Cardiac septum (tissue), 1 donor: ENCODE data around the gene CDK14. TPM values are rescaled to one million over a fixed set of nuclear protein-coding genes. Genes with fewer than 3 reads are reported as not detected.
"Not testable (repeated sequence)": the region's sequence is repeated elsewhere in the genome, so short reads cannot be mapped to it uniquely, and the experiment has no call there.

ENCODE experiments used
- DNase-seq: peaks from one replicate; pipeline ENCODE4 v3.0.0-alpha.2; 2020; ENCODE audit warnings: low spot score
- intact Hi-C: fragments of 100-400 bp; cut with DNase I; formaldehyde crosslinking; loops from one replicate; pipeline ENCODE4 v1.14.0; 2022
- total RNA-seq: library from RNA; stranded (reverse); fragmentation: NEBNext Ultra II Directional; extraction: Animal tissue kit (Norgen Biotek cat#: 25700); gene quantifications from one replicate; pipeline ENCODE4 v1.2.1, GENCODE V29; 2021
- donor health status: DM: no; HTN: no; CAD: no.

The CDK14 gene
- total RNA-seq, 1 donor from 2014 or later, result 25.7 TPM

GRCh38 chr7:90903841-90904240 is 307.7 kb downstream of the CDK14 start:
- no peak for DNase-seq
- intact Hi-C loops, result no loop called here

- intact Hi-C loops, result no loop called here
- no peak for DNase-seq
Measured at GRCh38 chr7:90910136-90910535, 314.0 kb downstream of the CDK14 start.

- intact Hi-C loops, result no loop called here
- DNase-seq, result no peak
Measured at GRCh38 chr7:90916319-90916718, 320.2 kb downstream of the CDK14 start.

- no peak for DNase-seq
- intact Hi-C loops, result no loop called here
Measured at GRCh38 chr7:90917539-90917938, 321.4 kb downstream of the CDK14 start.

GRCh38 chr7:90918303-90918702 is 322.2 kb downstream of the CDK14 start:
- DNase-seq, result no peak
- intact Hi-C loops, result no loop called here

- intact Hi-C loops, result no loop called here
- no peak for DNase-seq
Measured at GRCh38 chr7:90919816-90920215, 323.7 kb downstream of the CDK14 start.

- intact Hi-C loops, result no loop called here
Measured at GRCh38 chr7:90920336-90920735, 324.2 kb downstream of the CDK14 start.

GRCh38 chr7:90923541-90923997 is 327.4 kb downstream of the CDK14 start:
- intact Hi-C loops, result no loop called here
- no peak for DNase-seq

More at GRCh38 chr7:90920336-90920735, 324.2 kb downstream of the CDK14 start:
- no peak for DNase-seq

GRCh38 chr7:90928700-90929424 is 332.7 kb downstream of the CDK14 start:
- intact Hi-C loops, result not testable (repeated sequence)

GRCh38 chr7:90931986-90932916 is 336.1 kb downstream of the CDK14 start:
- DNase-seq, result no peak
- intact Hi-C loops, result no loop called here

More at GRCh38 chr7:90928700-90929424, 332.7 kb downstream of the CDK14 start:
- DNase-seq, result not testable (repeated sequence)

- intact Hi-C loops, result no loop called here
- DNase-seq, result no peak
Measured at GRCh38 chr7:90933041-90933440, 336.9 kb downstream of the CDK14 start.

GRCh38 chr7:90933984-90934383 is 337.9 kb downstream of the CDK14 start:
- intact Hi-C loops, result no loop called here
- no peak for DNase-seq

- no peak for DNase-seq
Measured at GRCh38 chr7:90938371-90938770, 342.2 kb downstream of the CDK14 start.

GRCh38 chr7:90939666-90940065 is 343.5 kb downstream of the CDK14 start:
- intact Hi-C loops, result no loop called here
- DNase-seq, result no peak

More at GRCh38 chr7:90938371-90938770, 342.2 kb downstream of the CDK14 start:
- intact Hi-C loops, result no loop called here

GRCh38 chr7:90944021-90944420 is 347.9 kb downstream of the CDK14 start:
- no peak for DNase-seq
- intact Hi-C loops, result no loop called here

GRCh38 chr7:90945104-90945787 is 349.1 kb downstream of the CDK14 start:
- intact Hi-C loops, result no loop called here
- DNase-seq, result no peak

- no peak for DNase-seq
- intact Hi-C loops, result no loop called here
Measured at GRCh38 chr7:90946730-90947501, 350.8 kb downstream of the CDK14 start.

GRCh38 chr7:90948085-90948484 is 352.0 kb downstream of the CDK14 start:
- intact Hi-C loops, result no loop called here

GRCh38 chr7:90951229-90951628 is 355.1 kb downstream of the CDK14 start:
- intact Hi-C loops, result no loop called here
- DNase-seq, result no peak

More at GRCh38 chr7:90948085-90948484, 352.0 kb downstream of the CDK14 start:
- DNase-seq, result no peak
